NT2/D1 (cell line): Measurements from ENCODE around the gene S100A4.

Experiments used
- DNase-seq: peaks from one replicate; pipeline ENCODE4 v3.0.0-alpha.2; 2011; ENCODE audit warnings: low read depth, low spot score
- H3K27me3 ChIP-seq: 2 replicates; pipeline ENCODE4 v1.6.0; 2011; ENCODE audit warnings: mild to moderate bottlenecking; ENCODE audit not compliant: insufficient read length, insufficient read depth
- H3K36me3 ChIP-seq: 2 replicates; pipeline ENCODE4 v1.6.1; 2011; ENCODE audit warnings: mild to moderate bottlenecking, low read length, mixed read lengths; ENCODE audit not compliant: insufficient read depth, insufficient read length
- H3K4me1 ChIP-seq: 2 replicates; pipeline ENCODE4 v1.5.1; 2011; ENCODE audit not compliant: insufficient read depth, insufficient read length
- H3K4me3 ChIP-seq: 2 replicates; pipeline ENCODE4 v1.5.1; 2011; ENCODE audit warnings: low read depth; ENCODE audit not compliant: insufficient read length
- H3K9ac ChIP-seq: 2 replicates; pipeline ENCODE4 v1.6.0; 2011; ENCODE audit warnings: low read depth; ENCODE audit not compliant: insufficient read length
- H3K9me3 ChIP-seq: 2 replicates; pipeline ENCODE4 v1.5.1; 2011; ENCODE audit warnings: mild to moderate bottlenecking, low read length; ENCODE audit not compliant: insufficient read depth
- SUZ12 ChIP-seq: IDR thresholded peaks from 2 replicates; pipeline ENCODE4 v1.6.1; 2011; ENCODE audit not compliant: insufficient read length, insufficient read depth; ENCODE audit errors: extremely low read depth
- YY1 ChIP-seq: IDR thresholded peaks from 2 replicates; pipeline ENCODE4 v1.6.1; 2011; ENCODE audit not compliant: insufficient read length, insufficient read depth
- ZNF274 ChIP-seq: IDR thresholded peaks from 2 replicates; pipeline ENCODE4 v1.6.1; 2011; ENCODE audit warnings: mild to moderate bottlenecking, low read depth, low read length

Gene S100A4

GRCh38 chr1:153547560-153548551 is 2.2 kb upstream of the S100A4 start:
- no peak overlapping the region for H3K4me3 ChIP-seq
- H3K9ac ChIP-seq, result peak overlapping the region; percentile 37

GRCh38 chr1:153546796-153547559 is 1.4 kb upstream of the S100A4 start:
- no peak for TF ChIP-seq YY1
- TF ChIP-seq SUZ12, result no peak
- no peak for TF ChIP-seq ZNF274
- no peak for DNase-seq
- Histone ChIP-seq H3K36me3 (peaks cover 5% of the 10 kb centered on the region), H3K4me3 (no peak overlapping the region), H3K27me3 (no peaks in the 10 kb centered on the region), H3K9ac (peak overlapping the region; percentile 43), H3K4me1 (peaks cover 45% of the 10 kb centered on the region), H3K9me3 (peaks cover 11% of the 10 kb centered on the region; the same call in 1 of the 2 replicates)

More at GRCh38 chr1:153547560-153548551, 2.2 kb upstream of the S100A4 start:
- DNase-seq, result no peak
- TF ChIP-seq SUZ12, result no peak
- TF ChIP-seq YY1, result no peak
- TF ChIP-seq ZNF274, result no peak
- H3K4me1 ChIP-seq, result peaks cover 45% of the 10 kb centered on the region
- peaks cover 5% of the 10 kb centered on the region for H3K36me3 ChIP-seq
- H3K27me3 ChIP-seq, result no peaks in the 10 kb centered on the region
- H3K9me3 ChIP-seq, result peaks cover 11% of the 10 kb centered on the region; the same call in 1 of the 2 replicates

GRCh38 chr1:153546371-153546770 is 765 bp upstream of the S100A4 start:
- Histone ChIP-seq H3K9me3 (peaks cover 11% of the 10 kb centered on the region; the same call in 1 of the 2 replicates), H3K4me3 (no peak overlapping the region), H3K9ac (no peak overlapping the region), H3K36me3 (peaks cover 5% of the 10 kb centered on the region), H3K27me3 (no peaks in the 10 kb centered on the region), H3K4me1 (peaks cover 45% of the 10 kb centered on the region)
- TF ChIP-seq ZNF274 (no peak), SUZ12 (no peak), YY1 (no peak)
- DNase-seq, result no peak

- H3K27me3 ChIP-seq, result no peaks in the 10 kb centered on the region
- H3K36me3 ChIP-seq, result peaks cover 5% of the 10 kb centered on the region
- TF ChIP-seq SUZ12 (no peak), ZNF274 (no peak), YY1 (no peak)
- no peak for DNase-seq
- H3K9ac ChIP-seq, result peak overlapping the region; percentile 53
- H3K4me1 ChIP-seq, result peaks cover 34% of the 10 kb centered on the region
- H3K4me3 ChIP-seq, result no peak overlapping the region
- H3K9me3 ChIP-seq, result peaks cover 11% of the 10 kb centered on the region; the same call in 1 of the 2 replicates
Observed at GRCh38 chr1:153544453-153545066, 1.0 kb downstream of the S100A4 start.

- Histone ChIP-seq H3K36me3 (peaks cover 5% of the 10 kb centered on the region), H3K4me3 (no peak overlapping the region), H3K27me3 (no peaks in the 10 kb centered on the region), H3K9ac (no peak overlapping the region), H3K9me3 (peaks cover 11% of the 10 kb centered on the region; the same call in 1 of the 2 replicates), H3K4me1 (peaks cover 27% of the 10 kb centered on the region)
- no peak for DNase-seq
- TF ChIP-seq ZNF274 (no peak), SUZ12 (no peak), YY1 (no peak)
Observed at GRCh38 chr1:153543736-153544135, 1.9 kb downstream of the S100A4 start.

- no peak overlapping the region for H3K4me3 ChIP-seq
- TF ChIP-seq YY1 (no peak), ZNF274 (no peak)
- H3K4me1 ChIP-seq, result peaks cover 23% of the 10 kb centered on the region
- DNase-seq, result no peak
- no peaks in the 10 kb centered on the region for H3K27me3 ChIP-seq
- no peak overlapping the region for H3K9ac ChIP-seq
- peaks cover 5% of the 10 kb centered on the region for H3K36me3 ChIP-seq
- H3K9me3 ChIP-seq, result peaks cover 11% of the 10 kb centered on the region; the same call in 1 of the 2 replicates
Observed at GRCh38 chr1:153542956-153543711, 2.5 kb downstream of the S100A4 start.
